SK-N-SH (cell line): ENCODE data around the gene SLC32A1.

ENCODE experiments used
- ELF1 ChIP-seq: IDR thresholded peaks from 2 replicates; pipeline ENCODE4 v1.4.0; 2012
- EP300 ChIP-seq, 2 experiments: IDR thresholded peaks; 2 replicates each; pipeline versions ENCODE4 v1.4.0 to v1.6.1; 2012; ENCODE audit warnings: borderline replicate concordance in 1 of 2, low read depth in 1 of 2, low read length in 1 of 2
- FOXM1 ChIP-seq: IDR thresholded peaks from 2 replicates; pipeline ENCODE4 v1.4.0; 2012; ENCODE audit warnings: low read depth, mild to moderate bottlenecking
- GATA2 ChIP-seq: sonication (generic); formaldehyde crosslinking; IDR thresholded peaks from 2 replicates; pipeline ENCODE4 v1.5.0; 2020; ENCODE audit warnings: mild to moderate bottlenecking, missing genetic modification reagents
- POLR2AphosphoS5 ChIP-seq: IDR thresholded peaks from 2 replicates; pipeline ENCODE4 v1.6.1; 2012; ENCODE audit warnings: low read depth, low read length
- TAF1 ChIP-seq: IDR thresholded peaks from 2 replicates; pipeline ENCODE4 v1.6.1; 2012; ENCODE audit warnings: low read depth, mild to moderate bottlenecking, low read length, moderate library complexity, borderline replicate concordance
- TF ChIP-seq, protein P1 (sequence below): IDR thresholded peaks from 2 replicates; pipeline ENCODE4 v1.4.0; 2012; ENCODE audit warnings: low read depth, borderline replicate concordance
- TF ChIP-seq, protein P2 (sequence below): IDR thresholded peaks from 2 replicates; pipeline ENCODE4 v1.6.1; 2012; ENCODE audit warnings: mild to moderate bottlenecking, low read depth, low read length, moderate library complexity
- TF ChIP-seq, protein P3 (sequence below): fragments of 200-600 bp; sonication (generic); IDR thresholded peaks from 2 replicates; pipeline ENCODE4 v1.6.1; 2017; ENCODE audit warnings: antibody characterized with exemption, mild to moderate bottlenecking, moderate library complexity

DNA sequence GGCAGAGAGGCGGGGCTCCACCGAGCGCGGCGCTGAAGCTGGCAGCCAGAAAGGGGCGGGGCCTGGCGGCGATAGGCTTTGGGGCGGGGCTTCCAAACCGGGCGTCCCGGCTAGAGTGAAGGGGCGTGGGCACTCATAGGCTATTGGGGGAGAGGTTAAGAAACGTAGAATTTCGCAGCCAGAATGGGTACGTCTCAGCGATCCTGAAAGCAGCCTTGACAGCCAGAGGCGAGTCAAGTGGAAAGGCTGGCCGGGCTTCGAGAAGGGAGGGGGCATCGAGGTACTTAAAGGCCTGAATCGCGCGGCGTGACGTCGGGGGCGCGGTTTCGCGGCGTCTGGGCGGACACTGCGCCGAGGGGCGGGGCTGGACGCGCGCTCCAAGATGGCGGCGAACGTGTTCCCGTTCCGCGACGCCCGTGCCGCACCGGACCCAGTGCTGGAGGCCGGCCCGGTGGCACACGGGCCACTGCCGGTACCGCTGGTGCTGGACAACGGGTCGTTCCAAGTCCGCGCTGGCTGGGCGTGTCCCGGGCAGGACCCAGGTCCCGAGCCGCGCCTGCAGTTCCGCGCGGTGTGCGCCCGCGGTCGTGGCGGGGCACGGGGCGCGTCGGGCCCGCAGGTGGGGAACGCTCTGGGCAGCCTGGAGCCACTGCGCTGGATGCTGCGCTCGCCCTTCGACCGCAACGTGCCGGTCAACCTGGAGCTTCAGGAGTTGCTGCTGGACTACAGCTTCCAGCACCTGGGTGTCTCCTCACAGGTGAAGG lies 24.0 kb downstream of the SLC32A1 start, which contains the start of gene ACTR5:
- TF ChIP-seq, protein P1, sequence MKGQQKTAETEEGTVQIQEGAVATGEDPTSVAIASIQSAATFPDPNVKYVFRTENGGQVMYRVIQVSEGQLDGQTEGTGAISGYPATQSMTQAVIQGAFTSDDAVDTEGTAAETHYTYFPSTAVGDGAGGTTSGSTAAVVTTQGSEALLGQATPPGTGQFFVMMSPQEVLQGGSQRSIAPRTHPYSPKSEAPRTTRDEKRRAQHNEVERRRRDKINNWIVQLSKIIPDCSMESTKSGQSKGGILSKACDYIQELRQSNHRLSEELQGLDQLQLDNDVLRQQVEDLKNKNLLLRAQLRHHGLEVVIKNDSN: no peak
- TF ChIP-seq ELF1 (no peak), TAF1 (peak; percentile 87), EP300 (IDR thresholded peaks at IDR 0.05; ENCODE audit: borderline replicate concordance in 1 of 2, low read depth in 1 of 2, low read length in 1 of 2) (no peak), GATA2 (CRISPR knock-in tag) (no peak), POLR2AphosphoS5 (peak; percentile 80), FOXM1 (no peak)
- TF ChIP-seq, protein P2, sequence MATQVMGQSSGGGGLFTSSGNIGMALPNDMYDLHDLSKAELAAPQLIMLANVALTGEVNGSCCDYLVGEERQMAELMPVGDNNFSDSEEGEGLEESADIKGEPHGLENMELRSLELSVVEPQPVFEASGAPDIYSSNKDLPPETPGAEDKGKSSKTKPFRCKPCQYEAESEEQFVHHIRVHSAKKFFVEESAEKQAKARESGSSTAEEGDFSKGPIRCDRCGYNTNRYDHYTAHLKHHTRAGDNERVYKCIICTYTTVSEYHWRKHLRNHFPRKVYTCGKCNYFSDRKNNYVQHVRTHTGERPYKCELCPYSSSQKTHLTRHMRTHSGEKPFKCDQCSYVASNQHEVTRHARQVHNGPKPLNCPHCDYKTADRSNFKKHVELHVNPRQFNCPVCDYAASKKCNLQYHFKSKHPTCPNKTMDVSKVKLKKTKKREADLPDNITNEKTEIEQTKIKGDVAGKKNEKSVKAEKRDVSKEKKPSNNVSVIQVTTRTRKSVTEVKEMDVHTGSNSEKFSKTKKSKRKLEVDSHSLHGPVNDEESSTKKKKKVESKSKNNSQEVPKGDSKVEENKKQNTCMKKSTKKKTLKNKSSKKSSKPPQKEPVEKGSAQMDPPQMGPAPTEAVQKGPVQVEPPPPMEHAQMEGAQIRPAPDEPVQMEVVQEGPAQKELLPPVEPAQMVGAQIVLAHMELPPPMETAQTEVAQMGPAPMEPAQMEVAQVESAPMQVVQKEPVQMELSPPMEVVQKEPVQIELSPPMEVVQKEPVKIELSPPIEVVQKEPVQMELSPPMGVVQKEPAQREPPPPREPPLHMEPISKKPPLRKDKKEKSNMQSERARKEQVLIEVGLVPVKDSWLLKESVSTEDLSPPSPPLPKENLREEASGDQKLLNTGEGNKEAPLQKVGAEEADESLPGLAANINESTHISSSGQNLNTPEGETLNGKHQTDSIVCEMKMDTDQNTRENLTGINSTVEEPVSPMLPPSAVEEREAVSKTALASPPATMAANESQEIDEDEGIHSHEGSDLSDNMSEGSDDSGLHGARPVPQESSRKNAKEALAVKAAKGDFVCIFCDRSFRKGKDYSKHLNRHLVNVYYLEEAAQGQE: no peak
- TF ChIP-seq, protein P3, sequence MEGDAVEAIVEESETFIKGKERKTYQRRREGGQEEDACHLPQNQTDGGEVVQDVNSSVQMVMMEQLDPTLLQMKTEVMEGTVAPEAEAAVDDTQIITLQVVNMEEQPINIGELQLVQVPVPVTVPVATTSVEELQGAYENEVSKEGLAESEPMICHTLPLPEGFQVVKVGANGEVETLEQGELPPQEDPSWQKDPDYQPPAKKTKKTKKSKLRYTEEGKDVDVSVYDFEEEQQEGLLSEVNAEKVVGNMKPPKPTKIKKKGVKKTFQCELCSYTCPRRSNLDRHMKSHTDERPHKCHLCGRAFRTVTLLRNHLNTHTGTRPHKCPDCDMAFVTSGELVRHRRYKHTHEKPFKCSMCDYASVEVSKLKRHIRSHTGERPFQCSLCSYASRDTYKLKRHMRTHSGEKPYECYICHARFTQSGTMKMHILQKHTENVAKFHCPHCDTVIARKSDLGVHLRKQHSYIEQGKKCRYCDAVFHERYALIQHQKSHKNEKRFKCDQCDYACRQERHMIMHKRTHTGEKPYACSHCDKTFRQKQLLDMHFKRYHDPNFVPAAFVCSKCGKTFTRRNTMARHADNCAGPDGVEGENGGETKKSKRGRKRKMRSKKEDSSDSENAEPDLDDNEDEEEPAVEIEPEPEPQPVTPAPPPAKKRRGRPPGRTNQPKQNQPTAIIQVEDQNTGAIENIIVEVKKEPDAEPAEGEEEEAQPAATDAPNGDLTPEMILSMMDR: no peak
